Activated T-helper 1 cell treated with anti-CD3 and anti-CD28 coated beads, Interleukin-12 subunit alpha, Interleukin-12 subunit beta, Interleukin-2, Interleukin-4 antibody, amounts not matched to agents 30 ng/mL and 10 ng/mL and 1 ng/mL, durations not matched to agents 14 hours and 24 hours and 36 hours (primary cell): ENCODE data around the gene HHAT. TPM values are rescaled to one million over a fixed set of nuclear protein-coding genes. Genes with fewer than 3 reads are reported as not detected.

Experiments used
- DNase-seq: peaks from one replicate; pipeline ENCODE4 v3.0.0; 2021; ENCODE audit warnings: low spot score
- H3K27ac Mint-ChIP-seq: one replicate; pipeline ENCODE4 v1.8.0; 2021; ENCODE audit warnings: mild to moderate bottlenecking, mixed read lengths
- H3K27me3 Mint-ChIP-seq: one replicate; pipeline ENCODE4 v1.8.0; 2022; ENCODE audit warnings: mild to moderate bottlenecking, moderate library complexity, mixed read lengths; ENCODE audit not compliant: insufficient read depth
- H3K36me3 Mint-ChIP-seq: one replicate; pipeline ENCODE4 v1.8.0; 2021; ENCODE audit warnings: low read depth, mixed read lengths
- H3K4me1 Mint-ChIP-seq: one replicate; pipeline ENCODE4 v1.8.0; 2021; ENCODE audit warnings: low read depth, mixed read lengths
- H3K4me3 Mint-ChIP-seq: one replicate; pipeline ENCODE4 v1.8.0; 2021; ENCODE audit warnings: mild to moderate bottlenecking, moderate library complexity, mixed read lengths
- H3K9me3 Mint-ChIP-seq: one replicate; pipeline ENCODE4 v1.8.0; 2021; ENCODE audit warnings: mixed read lengths
- intact Hi-C: fragments of 100-400 bp; cut with micrococcal nuclease; formaldehyde crosslinking; loops from one replicate; pipeline ENCODE4 v1.15.1; 2024
- total RNA-seq: library from RNA; stranded (reverse); gene quantifications from 2 replicates; pipeline ENCODE4 v1.2.3, GENCODE V29; 2022

HHAT gene
- total RNA-seq, 1 donor from 2014 or later: 0.67 TPM

GRCh38 chr1:210700083-210700482 is 371.4 kb downstream of the HHAT start:
- no peak overlapping the region for H3K27ac Mint-ChIP-seq
- intact Hi-C loops: no loop called here
- no peak overlapping the region for H3K4me3 Mint-ChIP-seq
- peaks cover 11% of the 10 kb centered on the region for H3K4me1 Mint-ChIP-seq
- no peaks in the 10 kb centered on the region for H3K9me3 Mint-ChIP-seq
- DNase-seq: no peak
- peaks cover 10% of the 10 kb centered on the region for H3K27me3 Mint-ChIP-seq
- no peaks in the 10 kb centered on the region for H3K36me3 Mint-ChIP-seq

- Mint-ChIP-seq H3K36me3 (no peaks in the 10 kb centered on the region), H3K4me1 (peaks cover 11% of the 10 kb centered on the region)
Observed at GRCh38 chr1:210700511-210700910, 371.8 kb downstream of the HHAT start.

GRCh38 chr1:210702506-210702905 is 373.8 kb downstream of the HHAT start:
- DNase-seq: no peak
- Mint-ChIP-seq H3K4me1 (no peaks in the 10 kb centered on the region), H3K9me3 (no peaks in the 10 kb centered on the region), H3K4me3 (no peak overlapping the region), H3K36me3 (no peaks in the 10 kb centered on the region), H3K27ac (no peak overlapping the region), H3K27me3 (peaks cover 10% of the 10 kb centered on the region)
- intact Hi-C loops: no loop called here

More at GRCh38 chr1:210700511-210700910, 371.8 kb downstream of the HHAT start:
- Mint-ChIP-seq H3K27ac (no peak overlapping the region), H3K9me3 (no peaks in the 10 kb centered on the region), H3K27me3 (peaks cover 10% of the 10 kb centered on the region), H3K4me3 (no peak overlapping the region)
- DNase-seq: no peak
- intact Hi-C loops: no loop called here

- Mint-ChIP-seq H3K4me3 (no peak overlapping the region), H3K4me1 (no peaks in the 10 kb centered on the region), H3K27ac (no peak overlapping the region), H3K36me3 (no peaks in the 10 kb centered on the region), H3K9me3 (no peaks in the 10 kb centered on the region), H3K27me3 (peaks cover 10% of the 10 kb centered on the region)
- DNase-seq: no peak
- intact Hi-C loops: no loop called here
Observed at GRCh38 chr1:210703593-210703992, 374.9 kb downstream of the HHAT start.

- Mint-ChIP-seq H3K27ac (no peak overlapping the region), H3K4me1 (no peaks in the 10 kb centered on the region), H3K36me3 (no peaks in the 10 kb centered on the region), H3K27me3 (peaks cover 8% of the 10 kb centered on the region), H3K9me3 (no peaks in the 10 kb centered on the region), H3K4me3 (no peak overlapping the region)
- DNase-seq: no peak
- intact Hi-C loops: no loop called here
Observed at GRCh38 chr1:210705086-210705485, 376.4 kb downstream of the HHAT start.

GRCh38 chr1:210706246-210706645 is 377.5 kb downstream of the HHAT start:
- H3K27me3 Mint-ChIP-seq: peaks cover 8% of the 10 kb centered on the region
- DNase-seq: no peak
- H3K9me3 Mint-ChIP-seq: no peaks in the 10 kb centered on the region
- intact Hi-C loops: no loop called here
- H3K27ac Mint-ChIP-seq: no peak overlapping the region
- H3K4me1 Mint-ChIP-seq: no peaks in the 10 kb centered on the region
- H3K36me3 Mint-ChIP-seq: no peaks in the 10 kb centered on the region
- no peak overlapping the region for H3K4me3 Mint-ChIP-seq

GRCh38 chr1:210707300-210708240 is 378.9 kb downstream of the HHAT start:
- DNase-seq: no peak
- Mint-ChIP-seq H3K27me3 (peaks cover 5% of the 10 kb centered on the region), H3K4me1 (no peaks in the 10 kb centered on the region), H3K27ac (no peak overlapping the region), H3K9me3 (no peaks in the 10 kb centered on the region), H3K36me3 (no peaks in the 10 kb centered on the region), H3K4me3 (no peak overlapping the region)
- intact Hi-C loops: no loop called here

GRCh38 chr1:210709701-210710100 is 381.0 kb downstream of the HHAT start:
- Mint-ChIP-seq H3K27ac (no peak overlapping the region), H3K4me3 (no peak overlapping the region), H3K4me1 (no peaks in the 10 kb centered on the region), H3K9me3 (no peaks in the 10 kb centered on the region), H3K36me3 (no peaks in the 10 kb centered on the region), H3K27me3 (no peaks in the 10 kb centered on the region)
- intact Hi-C loops: no loop called here
- no peak for DNase-seq

GRCh38 chr1:210711825-210712612 is 383.3 kb downstream of the HHAT start:
- H3K36me3 Mint-ChIP-seq: no peaks in the 10 kb centered on the region
- H3K9me3 Mint-ChIP-seq: no peaks in the 10 kb centered on the region
- no peaks in the 10 kb centered on the region for H3K27me3 Mint-ChIP-seq
- no peaks in the 10 kb centered on the region for H3K4me1 Mint-ChIP-seq
- H3K4me3 Mint-ChIP-seq: no peak overlapping the region
- intact Hi-C loops: no loop called here
- no peak overlapping the region for H3K27ac Mint-ChIP-seq
- DNase-seq: no peak

- Mint-ChIP-seq H3K36me3 (no peaks in the 10 kb centered on the region), H3K4me1 (no peaks in the 10 kb centered on the region), H3K27ac (no peak overlapping the region), H3K4me3 (no peak overlapping the region), H3K9me3 (no peaks in the 10 kb centered on the region), H3K27me3 (no peaks in the 10 kb centered on the region)
- intact Hi-C loops: no loop called here
- DNase-seq: no peak
Observed at GRCh38 chr1:210715072-210715471, 386.4 kb downstream of the HHAT start.

GRCh38 chr1:210722410-210723081 is 393.8 kb downstream of the HHAT start:
- H3K9me3 Mint-ChIP-seq: no peaks in the 10 kb centered on the region
- H3K4me1 Mint-ChIP-seq: no peaks in the 10 kb centered on the region
- no peaks in the 10 kb centered on the region for H3K27me3 Mint-ChIP-seq
- no peak overlapping the region for H3K4me3 Mint-ChIP-seq
- H3K27ac Mint-ChIP-seq: no peak overlapping the region
- no peaks in the 10 kb centered on the region for H3K36me3 Mint-ChIP-seq
- intact Hi-C loops: no loop called here
- no peak for DNase-seq

GRCh38 chr1:210723646-210724045 is 394.9 kb downstream of the HHAT start:
- Mint-ChIP-seq H3K4me3 (no peak overlapping the region), H3K36me3 (no peaks in the 10 kb centered on the region), H3K27ac (no peak overlapping the region), H3K4me1 (no peaks in the 10 kb centered on the region), H3K9me3 (no peaks in the 10 kb centered on the region), H3K27me3 (no peaks in the 10 kb centered on the region)
- DNase-seq: no peak
- intact Hi-C loops: no loop called here

- H3K27me3 Mint-ChIP-seq: no peaks in the 10 kb centered on the region
- intact Hi-C loops: no loop called here
- H3K36me3 Mint-ChIP-seq: no peaks in the 10 kb centered on the region
- no peaks in the 10 kb centered on the region for H3K9me3 Mint-ChIP-seq
- no peaks in the 10 kb centered on the region for H3K4me1 Mint-ChIP-seq
- no peak for DNase-seq
- H3K27ac Mint-ChIP-seq: no peak overlapping the region
- H3K4me3 Mint-ChIP-seq: no peak overlapping the region
Observed at GRCh38 chr1:210724768-210725167, 396.1 kb downstream of the HHAT start.
